Measurements from ENCODE around the gene LCP1. TPM values are rescaled to one million over a fixed set of nuclear protein-coding genes. Genes with fewer than 3 reads are reported as not detected.

The LCP1 gene
- total and polyA plus RNA-seq, 9 of the 15 experiments (the other 6 are each of a cell fraction or from before 2014, with no cell fraction given): 83.0 to 255 (median 163) TPM

DNA sequence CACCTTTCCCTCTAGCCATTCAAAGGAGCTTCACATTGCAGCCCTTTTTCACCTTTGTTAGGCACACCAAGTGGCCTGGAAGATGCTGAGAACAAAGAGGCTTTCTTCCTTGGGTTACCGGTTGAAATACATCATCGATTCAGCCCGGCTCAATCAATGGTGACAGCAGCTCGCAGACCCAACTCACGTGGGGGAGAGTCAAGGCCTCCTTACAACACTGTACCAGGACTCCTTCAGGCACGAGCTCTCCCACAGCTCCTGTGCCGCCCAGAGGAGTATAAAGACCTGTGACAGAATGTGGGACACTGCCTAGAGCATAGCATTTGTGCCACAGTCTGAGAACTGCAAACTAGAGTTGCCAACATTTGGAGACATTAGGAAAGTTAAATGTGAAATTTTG, 25.9 kb upstream of the LCP1 start (continued):
- TF ChIP-seq, protein P1, sequence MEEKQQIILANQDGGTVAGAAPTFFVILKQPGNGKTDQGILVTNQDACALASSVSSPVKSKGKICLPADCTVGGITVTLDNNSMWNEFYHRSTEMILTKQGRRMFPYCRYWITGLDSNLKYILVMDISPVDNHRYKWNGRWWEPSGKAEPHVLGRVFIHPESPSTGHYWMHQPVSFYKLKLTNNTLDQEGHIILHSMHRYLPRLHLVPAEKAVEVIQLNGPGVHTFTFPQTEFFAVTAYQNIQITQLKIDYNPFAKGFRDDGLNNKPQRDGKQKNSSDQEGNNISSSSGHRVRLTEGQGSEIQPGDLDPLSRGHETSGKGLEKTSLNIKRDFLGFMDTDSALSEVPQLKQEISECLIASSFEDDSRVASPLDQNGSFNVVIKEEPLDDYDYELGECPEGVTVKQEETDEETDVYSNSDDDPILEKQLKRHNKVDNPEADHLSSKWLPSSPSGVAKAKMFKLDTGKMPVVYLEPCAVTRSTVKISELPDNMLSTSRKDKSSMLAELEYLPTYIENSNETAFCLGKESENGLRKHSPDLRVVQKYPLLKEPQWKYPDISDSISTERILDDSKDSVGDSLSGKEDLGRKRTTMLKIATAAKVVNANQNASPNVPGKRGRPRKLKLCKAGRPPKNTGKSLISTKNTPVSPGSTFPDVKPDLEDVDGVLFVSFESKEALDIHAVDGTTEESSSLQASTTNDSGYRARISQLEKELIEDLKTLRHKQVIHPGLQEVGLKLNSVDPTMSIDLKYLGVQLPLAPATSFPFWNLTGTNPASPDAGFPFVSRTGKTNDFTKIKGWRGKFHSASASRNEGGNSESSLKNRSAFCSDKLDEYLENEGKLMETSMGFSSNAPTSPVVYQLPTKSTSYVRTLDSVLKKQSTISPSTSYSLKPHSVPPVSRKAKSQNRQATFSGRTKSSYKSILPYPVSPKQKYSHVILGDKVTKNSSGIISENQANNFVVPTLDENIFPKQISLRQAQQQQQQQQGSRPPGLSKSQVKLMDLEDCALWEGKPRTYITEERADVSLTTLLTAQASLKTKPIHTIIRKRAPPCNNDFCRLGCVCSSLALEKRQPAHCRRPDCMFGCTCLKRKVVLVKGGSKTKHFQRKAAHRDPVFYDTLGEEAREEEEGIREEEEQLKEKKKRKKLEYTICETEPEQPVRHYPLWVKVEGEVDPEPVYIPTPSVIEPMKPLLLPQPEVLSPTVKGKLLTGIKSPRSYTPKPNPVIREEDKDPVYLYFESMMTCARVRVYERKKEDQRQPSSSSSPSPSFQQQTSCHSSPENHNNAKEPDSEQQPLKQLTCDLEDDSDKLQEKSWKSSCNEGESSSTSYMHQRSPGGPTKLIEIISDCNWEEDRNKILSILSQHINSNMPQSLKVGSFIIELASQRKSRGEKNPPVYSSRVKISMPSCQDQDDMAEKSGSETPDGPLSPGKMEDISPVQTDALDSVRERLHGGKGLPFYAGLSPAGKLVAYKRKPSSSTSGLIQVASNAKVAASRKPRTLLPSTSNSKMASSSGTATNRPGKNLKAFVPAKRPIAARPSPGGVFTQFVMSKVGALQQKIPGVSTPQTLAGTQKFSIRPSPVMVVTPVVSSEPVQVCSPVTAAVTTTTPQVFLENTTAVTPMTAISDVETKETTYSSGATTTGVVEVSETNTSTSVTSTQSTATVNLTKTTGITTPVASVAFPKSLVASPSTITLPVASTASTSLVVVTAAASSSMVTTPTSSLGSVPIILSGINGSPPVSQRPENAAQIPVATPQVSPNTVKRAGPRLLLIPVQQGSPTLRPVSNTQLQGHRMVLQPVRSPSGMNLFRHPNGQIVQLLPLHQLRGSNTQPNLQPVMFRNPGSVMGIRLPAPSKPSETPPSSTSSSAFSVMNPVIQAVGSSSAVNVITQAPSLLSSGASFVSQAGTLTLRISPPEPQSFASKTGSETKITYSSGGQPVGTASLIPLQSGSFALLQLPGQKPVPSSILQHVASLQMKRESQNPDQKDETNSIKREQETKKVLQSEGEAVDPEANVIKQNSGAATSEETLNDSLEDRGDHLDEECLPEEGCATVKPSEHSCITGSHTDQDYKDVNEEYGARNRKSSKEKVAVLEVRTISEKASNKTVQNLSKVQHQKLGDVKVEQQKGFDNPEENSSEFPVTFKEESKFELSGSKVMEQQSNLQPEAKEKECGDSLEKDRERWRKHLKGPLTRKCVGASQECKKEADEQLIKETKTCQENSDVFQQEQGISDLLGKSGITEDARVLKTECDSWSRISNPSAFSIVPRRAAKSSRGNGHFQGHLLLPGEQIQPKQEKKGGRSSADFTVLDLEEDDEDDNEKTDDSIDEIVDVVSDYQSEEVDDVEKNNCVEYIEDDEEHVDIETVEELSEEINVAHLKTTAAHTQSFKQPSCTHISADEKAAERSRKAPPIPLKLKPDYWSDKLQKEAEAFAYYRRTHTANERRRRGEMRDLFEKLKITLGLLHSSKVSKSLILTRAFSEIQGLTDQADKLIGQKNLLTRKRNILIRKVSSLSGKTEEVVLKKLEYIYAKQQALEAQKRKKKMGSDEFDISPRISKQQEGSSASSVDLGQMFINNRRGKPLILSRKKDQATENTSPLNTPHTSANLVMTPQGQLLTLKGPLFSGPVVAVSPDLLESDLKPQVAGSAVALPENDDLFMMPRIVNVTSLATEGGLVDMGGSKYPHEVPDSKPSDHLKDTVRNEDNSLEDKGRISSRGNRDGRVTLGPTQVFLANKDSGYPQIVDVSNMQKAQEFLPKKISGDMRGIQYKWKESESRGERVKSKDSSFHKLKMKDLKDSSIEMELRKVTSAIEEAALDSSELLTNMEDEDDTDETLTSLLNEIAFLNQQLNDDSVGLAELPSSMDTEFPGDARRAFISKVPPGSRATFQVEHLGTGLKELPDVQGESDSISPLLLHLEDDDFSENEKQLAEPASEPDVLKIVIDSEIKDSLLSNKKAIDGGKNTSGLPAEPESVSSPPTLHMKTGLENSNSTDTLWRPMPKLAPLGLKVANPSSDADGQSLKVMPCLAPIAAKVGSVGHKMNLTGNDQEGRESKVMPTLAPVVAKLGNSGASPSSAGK (IDR thresholded peaks at IDR 0.05): no peak
- no peak for TF ChIP-seq HOXB6 (CRISPR knock-in tag; IDR thresholded peaks at IDR 0.05; ENCODE audit: borderline replicate concordance)
- no peak for TF ChIP-seq GABPB2 (CRISPR knock-in tag; conservative IDR thresholded peaks at IDR 0.05)
- TF ChIP-seq ZBTB7A (IDR thresholded peaks at IDR 0.05; ENCODE audit: borderline replicate concordance, control insufficient read depth, low read depth, low read length): no peak
- no peak for TF ChIP-seq HDAC6 (IDR thresholded peaks at IDR 0.05; ENCODE audit: low read depth, low read length)
- no peak for TF ChIP-seq KLF6 (CRISPR knock-in tag; IDR thresholded peaks at IDR 0.05; ENCODE audit: borderline replicate concordance)
- no peak for TF ChIP-seq NR4A1 (CRISPR knock-in tag; IDR thresholded peaks at IDR 0.05)
- no peak for TF ChIP-seq NR4A1 (tag; IDR thresholded peaks at IDR 0.05)
- no peak for TF ChIP-seq TBP (optimal IDR thresholded peaks at IDR 0.05; ENCODE audit: low read depth, low read length)
- TF ChIP-seq ZSCAN32 (CRISPR knock-in tag; IDR thresholded peaks at IDR 0.05): no peak
- TF ChIP-seq SMARCC2 (IDR thresholded peaks at IDR 0.05; ENCODE audit: low read depth): no peak
- TF ChIP-seq ZNF707 (CRISPR knock-in tag; conservative IDR thresholded peaks at IDR 0.05): no peak

Data from K562 (cell line).